Activated naive CD4-positive, alpha-beta T cell treated with anti-CD3 and anti-CD28 coated beads for 36 hours (primary cell): ENCODE results near the gene CYP26C1. TPM values are rescaled to one million over a fixed set of nuclear protein-coding genes. Genes with fewer than 3 reads are reported as not detected.
"Not testable (repeated sequence)": the region's sequence is repeated elsewhere in the genome, so short reads cannot be mapped to it uniquely, and the experiment has no call there.

ENCODE experiments used
- CTCF ChIA-PET: fragments of 350-600 bp; sonication (Branson Sonifier 250); formaldehyde crosslinking; loops from one replicate; lab custom pipeline; 2021; ENCODE audit warnings: antibody characterized with exemption; lab: Charles Lee
- DNase-seq: peaks from one replicate; pipeline ENCODE4 v3.0.0-alpha.2; 2020
- H3K27ac Mint-ChIP-seq: one replicate; pipeline ENCODE4 v1.8.0; 2021; ENCODE audit warnings: mild to moderate bottlenecking, mixed read lengths
- H3K27me3 Mint-ChIP-seq: one replicate; pipeline ENCODE4 v1.8.0; 2021; ENCODE audit warnings: low read depth, mixed read lengths
- H3K36me3 Mint-ChIP-seq: one replicate; pipeline ENCODE4 v1.8.0; 2021; ENCODE audit warnings: low read depth, mixed read lengths
- H3K4me1 Mint-ChIP-seq: one replicate; pipeline ENCODE4 v1.8.0; 2021; ENCODE audit warnings: low read depth, mixed read lengths
- H3K4me3 Mint-ChIP-seq: one replicate; pipeline ENCODE4 v1.8.0; 2021; ENCODE audit warnings: mild to moderate bottlenecking, moderate library complexity, mixed read lengths
- H3K9me3 Mint-ChIP-seq: one replicate; pipeline ENCODE4 v1.8.0; 2021; ENCODE audit warnings: mixed read lengths
- intact Hi-C: fragments of 100-400 bp; cut with micrococcal nuclease; formaldehyde crosslinking; loops from one replicate; pipeline ENCODE4 v1.15.1; 2023
- total RNA-seq, 2 experiments: library from RNA; stranded (reverse); gene quantifications; one replicate each; pipeline ENCODE4 v1.2.3, GENCODE V29; 2021

The CYP26C1 gene
- total RNA-seq, 2 experiments from 2014 or later, result not detected

DNA sequence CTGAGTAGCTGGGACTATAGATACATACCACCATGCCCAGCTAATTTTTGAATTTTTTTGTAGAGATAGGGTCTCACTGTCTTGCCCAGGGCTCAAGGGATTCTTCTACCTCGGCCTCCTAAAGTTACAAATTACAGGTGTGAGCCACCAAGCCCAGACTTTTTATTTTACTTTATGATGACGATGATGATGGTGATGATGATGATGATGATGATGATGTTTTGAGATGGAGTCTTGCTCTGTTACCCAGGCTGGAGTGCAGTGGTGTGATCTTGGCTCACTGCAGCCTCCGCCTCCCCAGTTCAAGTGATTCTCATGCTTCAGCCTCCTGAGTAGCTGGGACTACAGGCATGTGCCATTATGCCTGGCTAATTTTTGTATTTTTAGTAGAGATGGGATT, 40.5 kb downstream of the CYP26C1 start:
- H3K9me3 Mint-ChIP-seq, H3K27me3 Mint-ChIP-seq, H3K4me1 Mint-ChIP-seq, DNase-seq, intact Hi-C loops, H3K36me3 Mint-ChIP-seq, H3K4me3 Mint-ChIP-seq, H3K27ac Mint-ChIP-seq: not testable (repeated sequence)
- CTCF ChIA-PET, result interaction anchor here (0.6 kb wide), 1 partner anchor 12 kb away, joined by 3 read pairs; no protein-coding TSS in a partner anchor

DNA sequence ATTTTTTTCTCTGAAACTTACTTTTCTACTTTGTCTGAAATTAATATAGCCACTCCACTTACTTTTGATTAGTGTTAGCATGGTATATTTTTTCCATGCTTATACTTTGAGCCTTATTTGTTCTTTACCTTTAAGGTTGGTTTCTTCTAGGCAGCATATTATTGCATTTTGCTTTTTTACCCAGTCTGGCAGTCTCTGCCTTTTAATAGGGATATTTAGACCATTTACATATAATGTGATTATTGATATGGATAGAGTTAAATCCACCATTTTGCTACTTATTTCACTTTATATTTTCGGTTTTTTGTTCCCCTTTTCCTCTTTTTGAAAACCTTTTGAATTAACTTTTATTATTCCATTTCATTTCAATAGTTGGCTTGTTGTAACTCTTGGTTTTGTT, 43.4 kb downstream of the CYP26C1 start:
- no peak overlapping the region for H3K4me3 Mint-ChIP-seq
- no peaks in the 10 kb centered on the region for H3K4me1 Mint-ChIP-seq
- H3K9me3 Mint-ChIP-seq, result peaks cover 4% of the 10 kb centered on the region
- H3K27me3 Mint-ChIP-seq, result no peaks in the 10 kb centered on the region
- H3K27ac Mint-ChIP-seq, result no peak overlapping the region
- intact Hi-C loops, result no loop called here
- CTCF ChIA-PET, result no interaction called here
- no peaks in the 10 kb centered on the region for H3K36me3 Mint-ChIP-seq
- no peak for DNase-seq

DNA sequence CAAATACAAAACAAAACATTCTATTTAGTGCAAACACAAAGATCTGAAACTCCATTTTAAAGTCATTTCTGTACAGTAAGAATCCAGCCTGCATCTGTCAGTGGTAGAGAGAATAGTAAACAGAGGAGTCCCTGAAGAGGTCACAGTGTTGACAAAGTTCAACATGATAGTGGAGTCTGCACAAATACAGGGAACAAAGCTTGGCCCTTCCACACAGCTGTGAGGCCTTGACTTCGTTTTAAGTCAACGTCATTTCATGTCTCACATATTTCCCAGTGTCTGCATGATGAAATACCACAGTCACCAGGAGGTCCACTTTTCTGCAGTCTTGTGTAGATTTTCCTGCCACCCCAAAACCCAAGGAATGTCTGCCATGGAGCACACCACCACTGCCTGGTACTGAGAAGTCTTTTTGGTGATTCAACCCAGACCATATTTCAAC, 46.1 kb downstream of the CYP26C1 start:
- no peaks in the 10 kb centered on the region for H3K4me1 Mint-ChIP-seq
- H3K9me3 Mint-ChIP-seq, result peaks cover 4% of the 10 kb centered on the region
- intact Hi-C loops, result no loop called here
- DNase-seq, result no peak
- CTCF ChIA-PET, result interaction anchor here (1.2 kb wide), 1 partner anchor 19 kb away, joined by 4 read pairs; no protein-coding TSS in a partner anchor
- peaks cover 1% of the 10 kb centered on the region for H3K27me3 Mint-ChIP-seq
- no peak overlapping the region for H3K27ac Mint-ChIP-seq
- no peak overlapping the region for H3K4me3 Mint-ChIP-seq
- no peaks in the 10 kb centered on the region for H3K36me3 Mint-ChIP-seq

DNA sequence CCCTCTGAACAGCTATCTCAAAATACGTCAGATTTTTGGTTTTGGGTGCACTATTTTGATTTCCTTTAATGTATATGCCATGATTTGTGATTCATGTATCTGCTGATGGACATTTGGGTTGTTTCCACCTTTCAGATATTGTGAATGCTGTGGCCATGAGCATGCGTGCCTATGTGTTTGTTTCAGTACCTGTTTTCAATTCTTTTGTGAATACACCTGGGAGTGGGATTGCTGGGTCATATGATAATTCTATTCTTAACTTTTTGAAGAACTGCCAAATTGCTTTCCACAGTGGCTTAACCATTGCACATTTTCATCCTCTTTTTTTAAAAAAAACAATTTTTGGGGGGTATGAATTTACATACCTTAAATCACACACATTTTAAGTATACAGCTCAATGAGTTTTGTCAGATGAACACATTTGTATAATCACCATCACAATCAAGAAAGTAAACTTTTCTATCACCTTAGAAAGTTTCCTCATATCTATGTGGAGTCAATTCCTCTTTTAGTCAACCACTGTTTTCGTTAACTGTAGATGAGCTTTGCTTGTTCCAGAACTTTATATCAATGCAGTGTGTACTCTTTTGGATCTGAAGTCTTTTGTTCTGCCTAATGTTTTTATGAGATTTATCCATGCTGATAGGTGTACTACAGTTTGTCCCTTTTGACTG, 50.0 kb downstream of the CYP26C1 start:
- no peak overlapping the region for H3K4me3 Mint-ChIP-seq
- DNase-seq, result no peak
- no peaks in the 10 kb centered on the region for H3K36me3 Mint-ChIP-seq
- H3K27ac Mint-ChIP-seq, result no peak overlapping the region
- H3K4me1 Mint-ChIP-seq, result peaks cover 4% of the 10 kb centered on the region
- CTCF ChIA-PET, result no interaction called here
- H3K9me3 Mint-ChIP-seq, result no peaks in the 10 kb centered on the region
- intact Hi-C loops, result no loop called here
- H3K27me3 Mint-ChIP-seq, result peaks cover 1% of the 10 kb centered on the region

DNA sequence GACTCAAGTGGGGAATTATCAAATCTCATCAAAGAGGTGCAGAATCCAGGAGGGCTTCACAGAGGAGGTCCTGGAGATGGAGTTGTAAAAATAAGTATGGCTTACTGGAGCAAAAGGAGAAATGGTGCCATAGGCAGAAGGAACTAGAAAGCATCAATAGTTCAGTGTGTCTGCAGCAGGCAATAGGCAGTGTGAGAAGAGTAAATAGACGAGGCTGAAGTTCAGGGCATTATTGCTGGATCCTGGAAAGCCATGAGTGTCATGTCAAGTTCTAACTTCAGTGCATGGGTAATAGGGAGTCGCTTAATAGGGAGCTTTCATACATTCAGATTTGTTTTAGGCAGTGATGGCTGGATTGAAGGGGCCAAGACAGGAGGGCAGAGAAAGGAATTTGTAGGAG, 52.4 kb downstream of the CYP26C1 start:
- no peak for DNase-seq
- Mint-ChIP-seq H3K9me3 (no peaks in the 10 kb centered on the region), H3K36me3 (no peaks in the 10 kb centered on the region), H3K4me1 (peaks cover 11% of the 10 kb centered on the region), H3K27me3 (peaks cover 1% of the 10 kb centered on the region), H3K4me3 (no peak overlapping the region), H3K27ac (no peak overlapping the region)
- intact Hi-C loops, result no loop called here
- CTCF ChIA-PET, result no interaction called here

DNA sequence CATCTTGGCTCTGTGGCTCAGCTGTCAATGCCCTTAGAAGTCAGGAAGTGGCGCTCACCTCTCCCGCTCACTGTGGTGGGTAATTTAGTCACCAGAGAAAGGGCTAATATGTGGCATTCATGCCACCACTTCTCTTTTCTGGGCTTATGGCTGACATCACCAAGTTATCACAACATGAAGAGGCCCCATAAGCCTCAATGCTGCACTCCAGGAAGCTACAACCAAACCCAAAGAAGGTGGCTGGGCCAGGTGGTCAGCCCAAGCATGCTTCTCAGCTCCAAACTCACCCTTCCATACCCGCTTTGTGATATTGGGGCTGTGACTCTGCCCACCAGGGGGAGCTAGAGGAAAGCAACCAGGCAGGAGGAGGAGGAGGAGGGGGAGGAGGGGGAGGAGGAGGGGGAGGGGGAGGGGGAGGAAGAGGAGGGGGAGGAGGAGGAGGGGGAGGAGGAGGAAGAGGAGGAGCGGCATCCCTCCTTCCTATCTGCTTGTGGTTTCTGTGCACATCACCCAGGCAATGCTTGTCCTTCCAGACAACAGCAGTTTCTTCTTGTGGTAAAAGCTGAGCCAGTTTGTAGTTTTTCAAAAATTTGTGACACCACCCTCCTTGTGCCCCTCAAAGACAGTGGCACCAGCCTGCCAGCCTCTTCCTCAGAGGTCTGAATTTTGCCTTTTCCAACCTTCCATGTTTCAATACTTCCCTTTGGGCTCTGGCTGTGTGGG, 55.2 kb downstream of the CYP26C1 start:
- intact Hi-C loops, result loop anchor here (1.0 to 2.0 kb wide), 4 partner anchors 35 to 366 kb away; partner anchors contain the start of gene MYOF
- Mint-ChIP-seq H3K27me3 (no peaks in the 10 kb centered on the region), H3K27ac (no peak overlapping the region), H3K4me3 (no peak overlapping the region), H3K4me1 (peaks cover 11% of the 10 kb centered on the region), H3K36me3 (no peaks in the 10 kb centered on the region), H3K9me3 (no peaks in the 10 kb centered on the region)
- CTCF ChIA-PET, result interaction anchor here (0.5 to 3.2 kb wide), 20 partner anchors 11 to 367 kb away, joined by 3 to 23 read pairs (median 4); partner anchors contain the start of gene MYOF
- DNase-seq, result peak; percentile 86

Other genes starting within 250 kb of the CYP26C1 start
- gene EXOC6, start 212.3 kb upstream of the CYP26C1 start, total RNA-seq, result 1 to 10 TPM; 7.6 to 9.3 TPM
- not detected for gene CYP26A1, start 13.1 kb downstream of the CYP26C1 start, total RNA-seq